ENCODE measurements around the gene BDNF. TPM values are rescaled to one million over a fixed set of nuclear protein-coding genes. Genes with fewer than 3 reads are reported as not detected.
A peak's percentile ranks its signal among the peaks of the same experiment; 100 is the strongest.

Gene BDNF
- total and polyA plus RNA-seq, 2 experiments from 2014 or later, result 5.1 to 5.2 TPM

DNA sequence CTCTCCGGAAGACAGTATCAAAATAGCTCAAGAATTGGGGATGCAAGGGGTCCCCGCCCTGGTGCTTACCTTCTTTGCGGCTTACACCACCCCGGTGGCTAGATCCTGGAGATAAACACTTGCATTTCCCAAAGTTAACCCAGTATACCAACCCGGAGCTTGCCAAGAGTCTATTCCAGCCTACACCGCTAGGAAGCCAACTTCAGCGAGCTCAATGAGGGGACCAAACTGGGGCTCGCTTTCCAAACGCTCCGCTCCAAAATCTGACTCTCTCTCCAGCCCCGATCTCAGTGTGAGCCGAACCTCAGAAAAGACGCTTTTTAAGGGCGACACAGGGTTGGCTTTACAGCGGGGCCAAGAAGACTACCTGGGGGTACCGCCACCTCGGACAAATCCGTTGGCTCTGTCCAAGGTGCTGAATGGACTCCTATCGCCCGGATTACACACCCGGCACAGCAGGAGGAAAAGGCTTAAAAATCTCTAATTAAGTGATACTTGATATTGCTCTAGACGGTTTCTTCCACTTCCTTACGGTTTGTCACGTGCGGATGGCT lies 20.1 kb upstream of the BDNF start:
- TF ChIP-seq, protein P1, sequence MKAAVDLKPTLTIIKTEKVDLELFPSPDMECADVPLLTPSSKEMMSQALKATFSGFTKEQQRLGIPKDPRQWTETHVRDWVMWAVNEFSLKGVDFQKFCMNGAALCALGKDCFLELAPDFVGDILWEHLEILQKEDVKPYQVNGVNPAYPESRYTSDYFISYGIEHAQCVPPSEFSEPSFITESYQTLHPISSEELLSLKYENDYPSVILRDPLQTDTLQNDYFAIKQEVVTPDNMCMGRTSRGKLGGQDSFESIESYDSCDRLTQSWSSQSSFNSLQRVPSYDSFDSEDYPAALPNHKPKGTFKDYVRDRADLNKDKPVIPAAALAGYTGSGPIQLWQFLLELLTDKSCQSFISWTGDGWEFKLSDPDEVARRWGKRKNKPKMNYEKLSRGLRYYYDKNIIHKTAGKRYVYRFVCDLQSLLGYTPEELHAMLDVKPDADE (IDR thresholded peaks at IDR 0.05), result no peak
- TF ChIP-seq, protein P2, sequence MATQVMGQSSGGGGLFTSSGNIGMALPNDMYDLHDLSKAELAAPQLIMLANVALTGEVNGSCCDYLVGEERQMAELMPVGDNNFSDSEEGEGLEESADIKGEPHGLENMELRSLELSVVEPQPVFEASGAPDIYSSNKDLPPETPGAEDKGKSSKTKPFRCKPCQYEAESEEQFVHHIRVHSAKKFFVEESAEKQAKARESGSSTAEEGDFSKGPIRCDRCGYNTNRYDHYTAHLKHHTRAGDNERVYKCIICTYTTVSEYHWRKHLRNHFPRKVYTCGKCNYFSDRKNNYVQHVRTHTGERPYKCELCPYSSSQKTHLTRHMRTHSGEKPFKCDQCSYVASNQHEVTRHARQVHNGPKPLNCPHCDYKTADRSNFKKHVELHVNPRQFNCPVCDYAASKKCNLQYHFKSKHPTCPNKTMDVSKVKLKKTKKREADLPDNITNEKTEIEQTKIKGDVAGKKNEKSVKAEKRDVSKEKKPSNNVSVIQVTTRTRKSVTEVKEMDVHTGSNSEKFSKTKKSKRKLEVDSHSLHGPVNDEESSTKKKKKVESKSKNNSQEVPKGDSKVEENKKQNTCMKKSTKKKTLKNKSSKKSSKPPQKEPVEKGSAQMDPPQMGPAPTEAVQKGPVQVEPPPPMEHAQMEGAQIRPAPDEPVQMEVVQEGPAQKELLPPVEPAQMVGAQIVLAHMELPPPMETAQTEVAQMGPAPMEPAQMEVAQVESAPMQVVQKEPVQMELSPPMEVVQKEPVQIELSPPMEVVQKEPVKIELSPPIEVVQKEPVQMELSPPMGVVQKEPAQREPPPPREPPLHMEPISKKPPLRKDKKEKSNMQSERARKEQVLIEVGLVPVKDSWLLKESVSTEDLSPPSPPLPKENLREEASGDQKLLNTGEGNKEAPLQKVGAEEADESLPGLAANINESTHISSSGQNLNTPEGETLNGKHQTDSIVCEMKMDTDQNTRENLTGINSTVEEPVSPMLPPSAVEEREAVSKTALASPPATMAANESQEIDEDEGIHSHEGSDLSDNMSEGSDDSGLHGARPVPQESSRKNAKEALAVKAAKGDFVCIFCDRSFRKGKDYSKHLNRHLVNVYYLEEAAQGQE (IDR thresholded peaks at IDR 0.05; ENCODE audit: unreplicated experiment), result peak; percentile 95
- TF ChIP-seq, protein P3, sequence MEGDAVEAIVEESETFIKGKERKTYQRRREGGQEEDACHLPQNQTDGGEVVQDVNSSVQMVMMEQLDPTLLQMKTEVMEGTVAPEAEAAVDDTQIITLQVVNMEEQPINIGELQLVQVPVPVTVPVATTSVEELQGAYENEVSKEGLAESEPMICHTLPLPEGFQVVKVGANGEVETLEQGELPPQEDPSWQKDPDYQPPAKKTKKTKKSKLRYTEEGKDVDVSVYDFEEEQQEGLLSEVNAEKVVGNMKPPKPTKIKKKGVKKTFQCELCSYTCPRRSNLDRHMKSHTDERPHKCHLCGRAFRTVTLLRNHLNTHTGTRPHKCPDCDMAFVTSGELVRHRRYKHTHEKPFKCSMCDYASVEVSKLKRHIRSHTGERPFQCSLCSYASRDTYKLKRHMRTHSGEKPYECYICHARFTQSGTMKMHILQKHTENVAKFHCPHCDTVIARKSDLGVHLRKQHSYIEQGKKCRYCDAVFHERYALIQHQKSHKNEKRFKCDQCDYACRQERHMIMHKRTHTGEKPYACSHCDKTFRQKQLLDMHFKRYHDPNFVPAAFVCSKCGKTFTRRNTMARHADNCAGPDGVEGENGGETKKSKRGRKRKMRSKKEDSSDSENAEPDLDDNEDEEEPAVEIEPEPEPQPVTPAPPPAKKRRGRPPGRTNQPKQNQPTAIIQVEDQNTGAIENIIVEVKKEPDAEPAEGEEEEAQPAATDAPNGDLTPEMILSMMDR (conservative IDR thresholded peaks at IDR 0.05; ENCODE audit: low read depth in 2 of 2), result peak in 1 of 2 experiments; percentile 62; a peak in 2 of 4 replicates
- TF ChIP-seq POLR2AphosphoS5 (IDR thresholded peaks at IDR 0.05; ENCODE audit: low read depth) (no peak), CREB1 (CRISPR knock-in tag; IDR thresholded peaks at IDR 0.05; ENCODE audit: low read depth) (peak; percentile 45; the same call in 1 of the 2 replicates), STAT1 (IDR thresholded peaks at IDR 0.05; ENCODE audit: unreplicated experiment) (no peak), NANOG (IDR thresholded peaks at IDR 0.05; ENCODE audit: borderline replicate concordance) (no peak)
- Mint-ChIP-seq H3K4me3 (peak overlapping the region; percentile 95), H3K9me3 (no peaks in the 10 kb centered on the region; the same call in 2 of the 3 replicates), H3K27ac (no peak overlapping the region), H3K36me3 (ENCODE audit: low read depth) (no peaks in the 10 kb centered on the region), H3K27me3 (ENCODE audit: insufficient read depth, low read depth, poor library complexity) (peaks cover 43% of the 10 kb centered on the region), H3K4me1 (peaks cover 37% of the 10 kb centered on the region)
- DNase-seq (ENCODE audit: low spot score), result peak; percentile 96
- no peaks in the 10 kb centered on the region for H4K20me1 ChIP-seq (replicated peaks; ENCODE audit: insufficient read depth)
- no peaks in the 10 kb centered on the region for H3K36me3 ChIP-seq (ENCODE audit: insufficient read depth)
- H3K27me3 ChIP-seq (ENCODE audit: insufficient read depth), result peaks cover 52% of the 10 kb centered on the region
- no peaks in the 10 kb centered on the region for H3K79me2 ChIP-seq (replicated peaks; ENCODE audit: insufficient read depth)
- H3K4me3 ChIP-seq, result peak overlapping the region; percentile 82
- peak; percentile 6 for ATAC-seq
- peaks cover 30% of the 10 kb centered on the region for H3K4me1 ChIP-seq (ENCODE audit: insufficient read depth)
- H3K4me2 ChIP-seq, result peak overlapping the region; percentile 100
- H3K9me2 ChIP-seq (ENCODE audit: insufficient read depth), result no peaks in the 10 kb centered on the region
- no peak overlapping the region; the same call in 1 of the 2 replicates for H2AFZ ChIP-seq
- peaks cover 17% of the 10 kb centered on the region; the same call in 1 of the 2 replicates for H3F3A ChIP-seq (replicated peaks; ENCODE audit: low read depth)
- no peak overlapping the region for H3K27ac ChIP-seq (ENCODE audit: low read depth)

DNA sequence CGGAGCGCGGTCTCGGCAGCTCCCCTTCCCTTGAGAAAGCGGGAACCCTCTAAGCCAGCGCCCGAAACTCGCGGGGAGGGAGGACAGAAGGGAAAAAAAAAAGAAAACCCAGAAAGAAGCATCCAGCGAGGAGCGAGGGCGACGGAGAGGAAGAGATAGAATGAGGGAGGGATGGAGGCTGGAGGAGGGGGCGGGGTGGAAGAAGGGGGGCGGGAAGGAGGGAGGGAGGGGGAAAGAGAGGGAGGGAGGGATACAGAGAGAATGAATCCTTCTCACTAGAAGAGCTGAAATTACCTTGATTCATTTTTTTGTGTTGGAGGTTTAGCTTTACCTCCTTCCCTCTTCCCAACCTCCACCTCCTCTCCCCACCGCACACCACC lies 19.3 kb upstream of the BDNF start:
- H3K4me1 Mint-ChIP-seq, result peaks cover 37% of the 10 kb centered on the region
- Histone ChIP-seq H3K79me2 (replicated peaks; ENCODE audit: insufficient read depth) (no peaks in the 10 kb centered on the region), H3F3A (replicated peaks; ENCODE audit: low read depth) (peaks cover 17% of the 10 kb centered on the region; the same call in 1 of the 2 replicates), H3K9me2 (ENCODE audit: insufficient read depth) (no peaks in the 10 kb centered on the region), H2AFZ (peak overlapping the region; percentile 91), H3K4me3 (peak overlapping the region; percentile 82), H3K4me2 (peak overlapping the region; percentile 100), H3K27ac (ENCODE audit: low read depth) (0 out of 2 replicates have a peak overlapping the region, but pooled peaks have one; percentile 78), H3K4me1 (ENCODE audit: insufficient read depth) (peaks cover 30% of the 10 kb centered on the region), H3K36me3 (ENCODE audit: insufficient read depth) (no peaks in the 10 kb centered on the region), H3K27me3 (ENCODE audit: insufficient read depth) (peaks cover 43% of the 10 kb centered on the region), H4K20me1 (replicated peaks; ENCODE audit: insufficient read depth) (no peaks in the 10 kb centered on the region)
- peaks cover 43% of the 10 kb centered on the region for H3K27me3 Mint-ChIP-seq (ENCODE audit: insufficient read depth, low read depth, poor library complexity)
- peak overlapping the region; percentile 90 for H3K27ac Mint-ChIP-seq
- no peaks in the 10 kb centered on the region for H3K36me3 Mint-ChIP-seq (ENCODE audit: low read depth)
- H3K9me3 Mint-ChIP-seq, result no peaks in the 10 kb centered on the region; the same call in 2 of the 3 replicates
- TF ChIP-seq, protein P2 (IDR thresholded peaks at IDR 0.05; ENCODE audit: unreplicated experiment), result no peak
- peak; percentile 40; the same call in 1 of the 2 replicates for TF ChIP-seq POLR2AphosphoS5 (IDR thresholded peaks at IDR 0.05; ENCODE audit: low read depth)
- H3K4me3 Mint-ChIP-seq, result peak overlapping the region; percentile 95
- DNase-seq (ENCODE audit: low spot score) (peak; percentile 62), ATAC-seq (peak; percentile 4)

Measured in GM23338 (cell line).